Endothelial cell of umbilical vein (primary cell): ENCODE results near the gene DEPDC5. TPM values are rescaled to one million over a fixed set of nuclear protein-coding genes. Genes with fewer than 3 reads are reported as not detected.

Experiments
- BruUV-seq: library from RNA; stranded (reverse); fragments of 400-500 nt; replicated peaks from 2 replicates; lab custom pipeline; 2021; lab: Mats Ljungman, UMichigan
- CTCF ChIA-PET: fragments of 300-600, 350-600 bp; sonication (Branson Sonifier 250); formaldehyde crosslinking; loops from one replicate; lab custom pipeline; 2021; ENCODE audit warnings: antibody characterized with exemption, inconsistent platforms; lab: Charles Lee
- POLR2A ChIA-PET: fragments of 300-600, 350-600 bp; sonication (Branson Sonifier 250); formaldehyde crosslinking; loops from one replicate; lab custom pipeline; 2021; ENCODE audit warnings: antibody characterized with exemption, inconsistent platforms; lab: Charles Lee
- DNase-seq: peaks from one replicate; pipeline ENCODE4 v3.0.0-alpha.2; 2011; ENCODE audit warnings: low read depth, low spot score
- FAIRE-seq: peaks from 2 replicates; lab custom pipeline; 2011; peaks lifted over from hg19 to GRCh38; lab: Jason Lieb, UNC
- H2AFZ ChIP-seq: 2 replicates; pipeline ENCODE4 v1.6.0; 2012; ENCODE audit warnings: low read depth, low read length, control low read depth, inconsistent platforms
- H3K27ac ChIP-seq: 2 replicates; pipeline ENCODE4 v1.5.1; 2011; ENCODE audit warnings: low read depth, mild to moderate bottlenecking, control low read depth, low read length, moderate library complexity; ENCODE audit not compliant: insufficient read depth
- H3K27me3 ChIP-seq, 2 experiments: 2 replicates each; pipeline versions ENCODE4 v1.6.0 to v1.6.1; 2011; ENCODE audit warnings: low read length in 2 of 2, mixed read lengths in 1 of 2; ENCODE audit not compliant: control insufficient read depth in 2 of 2, insufficient read depth in 2 of 2
- H3K36me3 ChIP-seq, 2 experiments: 2 replicates in 1 of 2; 3 replicates in 1 of 2; pipeline ENCODE4 v1.5.1; 2011; ENCODE audit warnings: low read length in 2 of 2, mild to moderate bottlenecking in 1 of 2, moderate library complexity in 1 of 2; ENCODE audit not compliant: control insufficient read depth in 2 of 2, insufficient read depth in 2 of 2; ENCODE audit errors: extremely low read depth in 1 of 2
- H3K4me1 ChIP-seq: 3 replicates; pipeline ENCODE4 v1.5.1; 2011; ENCODE audit warnings: mild to moderate bottlenecking, low read length; ENCODE audit not compliant: control insufficient read depth, insufficient read depth; ENCODE audit errors: extremely low read depth
- H3K4me2 ChIP-seq: 2 replicates; pipeline ENCODE4 v1.6.1; 2011; ENCODE audit warnings: low read length, control low read depth, mixed read lengths; ENCODE audit not compliant: insufficient read depth
- H3K4me3 ChIP-seq, 3 experiments: fragments of 200-600 bp in 1 of 3; sonication (generic), shearing (Covaris generic) in 1 of 3; replicated peaks in 1 of 3; 2 replicates each; pipeline ENCODE4 v1.5.1; 2011 to 2016; ENCODE audit warnings: control low read depth in 3 of 3, low read length in 3 of 3, mild to moderate bottlenecking in 2 of 3, inconsistent platforms in 1 of 3, low read depth in 1 of 3, moderate library complexity in 1 of 3; ENCODE audit not compliant: insufficient read depth in 1 of 3
- H3K79me2 ChIP-seq: 2 replicates; pipeline ENCODE4 v1.6.0; 2012; ENCODE audit warnings: low read length, inconsistent platforms; ENCODE audit not compliant: control insufficient read depth, insufficient read depth
- H3K9ac ChIP-seq: replicated peaks from 2 replicates; pipeline ENCODE3; 2011; ENCODE audit warnings: low read length, control low read depth; ENCODE audit not compliant: insufficient read depth; ENCODE audit errors: extremely low read depth
- H3K9me1 ChIP-seq: replicated peaks from 3 replicates; pipeline ENCODE4 v1.6.0; 2011; ENCODE audit warnings: mild to moderate bottlenecking, low read length; ENCODE audit not compliant: control insufficient read depth, insufficient read depth; ENCODE audit errors: extremely low read depth
- H3K9me3 ChIP-seq: replicated peaks from 2 replicates; pipeline ENCODE4 v1.5.1; 2012; ENCODE audit warnings: low read length, inconsistent platforms; ENCODE audit not compliant: control insufficient read depth, insufficient read depth
- H4K20me1 ChIP-seq: replicated peaks from 2 replicates; pipeline ENCODE3; 2011; ENCODE audit warnings: mild to moderate bottlenecking, low read length; ENCODE audit not compliant: control insufficient read depth, insufficient read depth; ENCODE audit errors: extremely low read depth
- CTCF ChIP-seq, 2 donors: IDR thresholded peaks; 1 replicate in 1 of 2; 2 replicates in 1 of 2; pipeline ENCODE4 v1.5.1; 2011; ENCODE audit warnings: low read length in 2 of 2, mild to moderate bottlenecking in 2 of 2, moderate library complexity in 2 of 2, control low read depth in 1 of 2, inconsistent platforms in 1 of 2, low read depth in 1 of 2; ENCODE audit not compliant: insufficient read depth in 1 of 2; ENCODE audit errors: extremely low read depth in 1 of 2
- EZH2 ChIP-seq: IDR thresholded peaks from 2 replicates; pipeline ENCODE4 v1.6.1; 2012; ENCODE audit warnings: borderline replicate concordance, low read depth, mild to moderate bottlenecking, moderate library complexity, low read length, inconsistent platforms; ENCODE audit not compliant: severe bottlenecking
- FOS ChIP-seq: IDR thresholded peaks from 2 replicates; pipeline ENCODE4 v1.6.1; 2011; ENCODE audit warnings: mild to moderate bottlenecking, low read length, moderate library complexity, borderline replicate concordance; ENCODE audit not compliant: insufficient read depth
- GATA2 ChIP-seq: IDR thresholded peaks from 2 replicates; pipeline ENCODE4 v1.7.0; 2011; ENCODE audit warnings: low read depth, mild to moderate bottlenecking, moderate library complexity, mixed read lengths, low read length; ENCODE audit not compliant: insufficient read length, insufficient read depth
- JUN ChIP-seq: IDR thresholded peaks from 2 replicates; pipeline ENCODE4 v1.6.1; 2011; ENCODE audit warnings: borderline replicate concordance, low read depth; ENCODE audit not compliant: insufficient read length, insufficient read depth
- MYC ChIP-seq: IDR thresholded peaks from one replicate; pipeline ENCODE4 v1.6.1; 2011; ENCODE audit warnings: mild to moderate bottlenecking, low read depth, low read length
- POLR2A ChIP-seq: IDR thresholded peaks from 2 replicates; pipeline ENCODE4 v1.6.1; 2012; ENCODE audit warnings: low read depth, mild to moderate bottlenecking, control low read depth, low read length
- POLR2AphosphoS5 ChIP-seq: IDR thresholded peaks from 2 replicates; pipeline ENCODE4 v1.6.1; 2012; ENCODE audit warnings: low read depth, mild to moderate bottlenecking, control low read depth, low read length, moderate library complexity; ENCODE audit not compliant: insufficient read depth
- dilution Hi-C: fragments of 300-500 bp; cut with MboI; formaldehyde crosslinking; loops from one replicate; pipeline ENCODE4 v1.15.0; 2019; ENCODE audit warnings: low sequenced_read_pairs; ENCODE audit not compliant: extremely low pct_ligation_motif_present
- intact Hi-C: fragments of 100-400 bp; cut with micrococcal nuclease; formaldehyde crosslinking; loops from one replicate; pipeline ENCODE4 v1.10.0; 2022
- polyA plus RNA-seq, 4 experiments: library from polyadenylated mRNA; depleted of rRNA in 3 of 4; stranded (reverse) in 3 of 4; unstranded in 1 of 4; fragments of >200 nt; gene quantifications; 2 replicates each; pipeline versions ENCODE4 v1.2.1 to v1.2.3, GENCODE V29; 2011 to 2012; ENCODE audit warnings: missing spikeins in 1 of 4
- total RNA-seq: library from RNA; stranded (reverse); gene quantifications from 2 replicates; pipeline ENCODE4 v1.2.3, GENCODE V29; 2021
- TF ChIP-seq, protein P1 (sequence below): IDR thresholded peaks from 2 replicates; pipeline ENCODE4 v1.6.1; 2011; ENCODE audit not compliant: insufficient read depth, insufficient read length

DEPDC5 gene
- total and polyA plus RNA-seq, 2 donors (not counting 3 experiments of a cell fraction or from before 2014, with no cell fraction given): 13.1 to 36.6 TPM

GRCh38 chr22:31861226-31861840 lies 107.5 kb downstream of the DEPDC5 start:
- no peak overlapping the region for H3K27ac ChIP-seq

More at GRCh38 chr22:31861226-31861840, 107.5 kb downstream of the DEPDC5 start:
- dilution Hi-C loops (no loop called here), intact Hi-C loops (no loop called here)
- H3K27me3 ChIP-seq: no peaks in the 10 kb centered on the region
- no peak overlapping the region for H2AFZ ChIP-seq
- no peak overlapping the region for H3K4me3 ChIP-seq
- H3K36me3 ChIP-seq: peaks cover 0 to 5% of the 10 kb centered on the region in 2 experiments
- no peaks in the 10 kb centered on the region for H4K20me1 ChIP-seq
- TF ChIP-seq, protein P1, sequence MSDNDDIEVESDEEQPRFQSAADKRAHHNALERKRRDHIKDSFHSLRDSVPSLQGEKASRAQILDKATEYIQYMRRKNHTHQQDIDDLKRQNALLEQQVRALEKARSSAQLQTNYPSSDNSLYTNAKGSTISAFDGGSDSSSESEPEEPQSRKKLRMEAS: no peak
- TF ChIP-seq JUN (no peak), EZH2 (no peak), MYC (no peak), CTCF (IDR thresholded peaks at IDR 0.05; ENCODE audit: extremely low read depth in 1 of 2, insufficient read depth in 1 of 2, low read depth in 1 of 2, low read length in 2 of 2) (no peak), GATA2 (no peak), POLR2AphosphoS5 (no peak), FOS (no peak), POLR2A (no peak)
- no peaks in the 10 kb centered on the region for H3K79me2 ChIP-seq
- FAIRE-seq: no peak
- no peak for DNase-seq
- no peak overlapping the region for H3K4me2 ChIP-seq
- ChIA-PET POLR2A (no interaction called here), CTCF (interaction anchor here (0.5 to 1.5 kb wide), 2 partner anchors 11 to 539 kb away, joined by 3 to 4 read pairs; no protein-coding TSS in a partner anchor)
- no peaks in the 10 kb centered on the region for H3K4me1 ChIP-seq
- no TSS peak for BruUV-seq
- no peaks in the 10 kb centered on the region for H3K9me1 ChIP-seq
- no peak overlapping the region for H3K9ac ChIP-seq
- no peaks in the 10 kb centered on the region for H3K9me3 ChIP-seq
